ENCODE results near the gene CCDC33.

DNA sequence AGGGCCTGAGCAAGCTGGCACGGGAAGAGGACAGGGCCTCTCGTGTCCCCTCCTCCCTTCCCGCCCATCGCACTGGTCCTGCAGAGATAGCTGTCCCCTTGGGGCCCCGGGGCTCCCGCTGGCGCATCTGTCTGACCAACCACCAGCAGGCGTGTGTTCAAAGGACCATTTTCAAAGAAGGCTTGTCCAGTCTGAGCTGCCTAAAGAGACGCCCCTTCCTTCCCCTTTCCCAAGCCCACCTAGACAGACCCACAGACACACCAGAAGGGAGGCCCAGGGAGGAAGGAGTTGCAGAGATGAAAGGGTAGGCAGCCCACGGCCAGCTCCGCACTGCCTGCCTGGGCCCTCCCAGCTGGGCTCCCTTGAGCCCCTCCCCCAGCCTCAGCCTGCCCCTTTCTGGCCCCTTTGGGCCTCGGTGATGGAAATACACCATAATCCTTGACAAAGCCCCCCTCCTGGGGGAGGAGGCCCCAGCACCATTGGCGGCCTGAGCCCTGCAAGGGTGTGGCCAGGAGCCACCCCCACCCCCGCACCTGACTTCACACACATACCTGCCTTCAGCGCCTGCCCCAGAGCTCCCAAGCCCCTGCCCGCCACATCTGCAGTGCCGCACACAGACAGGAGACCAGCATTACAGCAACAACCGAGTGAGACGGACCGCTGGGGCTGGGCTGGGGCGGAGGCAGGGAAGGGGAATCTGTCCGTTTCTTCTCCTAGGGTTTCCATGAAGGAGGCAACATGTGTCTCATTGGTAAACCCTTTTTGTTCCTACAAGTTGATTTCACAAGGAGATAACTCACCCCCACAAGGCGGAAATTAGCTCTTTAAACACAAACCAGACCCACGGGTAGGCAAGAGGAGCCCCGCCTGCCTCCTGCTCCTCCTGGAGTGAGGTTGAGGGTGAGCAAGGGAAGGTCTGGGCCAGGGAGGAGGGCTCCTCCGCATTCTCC lies 33.4 kb upstream of the CCDC33 start, which contains the start of gene STRA6:
- TF ChIP-seq, protein P1, sequence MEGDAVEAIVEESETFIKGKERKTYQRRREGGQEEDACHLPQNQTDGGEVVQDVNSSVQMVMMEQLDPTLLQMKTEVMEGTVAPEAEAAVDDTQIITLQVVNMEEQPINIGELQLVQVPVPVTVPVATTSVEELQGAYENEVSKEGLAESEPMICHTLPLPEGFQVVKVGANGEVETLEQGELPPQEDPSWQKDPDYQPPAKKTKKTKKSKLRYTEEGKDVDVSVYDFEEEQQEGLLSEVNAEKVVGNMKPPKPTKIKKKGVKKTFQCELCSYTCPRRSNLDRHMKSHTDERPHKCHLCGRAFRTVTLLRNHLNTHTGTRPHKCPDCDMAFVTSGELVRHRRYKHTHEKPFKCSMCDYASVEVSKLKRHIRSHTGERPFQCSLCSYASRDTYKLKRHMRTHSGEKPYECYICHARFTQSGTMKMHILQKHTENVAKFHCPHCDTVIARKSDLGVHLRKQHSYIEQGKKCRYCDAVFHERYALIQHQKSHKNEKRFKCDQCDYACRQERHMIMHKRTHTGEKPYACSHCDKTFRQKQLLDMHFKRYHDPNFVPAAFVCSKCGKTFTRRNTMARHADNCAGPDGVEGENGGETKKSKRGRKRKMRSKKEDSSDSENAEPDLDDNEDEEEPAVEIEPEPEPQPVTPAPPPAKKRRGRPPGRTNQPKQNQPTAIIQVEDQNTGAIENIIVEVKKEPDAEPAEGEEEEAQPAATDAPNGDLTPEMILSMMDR (IDR thresholded peaks at IDR 0.05; ENCODE audit: poor library complexity): peak; percentile 39
- TF ChIP-seq EZH2phosphoT487 (IDR thresholded peaks at IDR 0.05; ENCODE audit: low read depth, severe bottlenecking, unreplicated experiment) (no peak), EZH2 (IDR thresholded peaks at IDR 0.05; ENCODE audit: borderline replicate concordance) (no peak)
